ENCODE results near the gene CSAD.

CSAD gene, protein sequence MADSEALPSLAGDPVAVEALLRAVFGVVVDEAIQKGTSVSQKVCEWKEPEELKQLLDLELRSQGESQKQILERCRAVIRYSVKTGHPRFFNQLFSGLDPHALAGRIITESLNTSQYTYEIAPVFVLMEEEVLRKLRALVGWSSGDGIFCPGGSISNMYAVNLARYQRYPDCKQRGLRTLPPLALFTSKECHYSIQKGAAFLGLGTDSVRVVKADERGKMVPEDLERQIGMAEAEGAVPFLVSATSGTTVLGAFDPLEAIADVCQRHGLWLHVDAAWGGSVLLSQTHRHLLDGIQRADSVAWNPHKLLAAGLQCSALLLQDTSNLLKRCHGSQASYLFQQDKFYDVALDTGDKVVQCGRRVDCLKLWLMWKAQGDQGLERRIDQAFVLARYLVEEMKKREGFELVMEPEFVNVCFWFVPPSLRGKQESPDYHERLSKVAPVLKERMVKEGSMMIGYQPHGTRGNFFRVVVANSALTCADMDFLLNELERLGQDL

GRCh38 chr12:53180220-53180930, at the start of gene CSAD, which contains the start of gene ZNF740:
Gene CSAD, minus strand, starts transcription at chr12:53180925. Its CDS starts 7,455 bp downstream, at chr12:53173470.
Gene ZNF740, plus strand, starts transcription at chr12:53180722. Its CDS starts 1,262 bp downstream, at chr12:53181984.
- TF ChIP-seq ZNF70 (CRISPR knock-in tag; IDR thresholded peaks at IDR 0.05), result peak; percentile 39; the same call in 1 of the 2 replicates
- peak; percentile 13; the same call in 1 of the 2 replicates for TF ChIP-seq CSDC2 (CRISPR knock-in tag; IDR thresholded peaks at IDR 0.05)
- peak; percentile 29; the same call in 1 of the 2 replicates for TF ChIP-seq GLIS3 (CRISPR knock-in tag; IDR thresholded peaks at IDR 0.05)
- TF ChIP-seq ZFP30 (CRISPR knock-in tag; IDR thresholded peaks at IDR 0.05), result no peak
- peak; percentile 98 for ATAC-seq

- ATAC-seq, result no peak
- TF ChIP-seq ZFP3 (CRISPR knock-in tag; IDR thresholded peaks at IDR 0.05) (no peak), CSDC2 (CRISPR knock-in tag; IDR thresholded peaks at IDR 0.05) (no peak), RARB (CRISPR knock-in tag; IDR thresholded peaks at IDR 0.05) (no peak), ZNF70 (CRISPR knock-in tag; IDR thresholded peaks at IDR 0.05) (no peak), PPARA (CRISPR knock-in tag; IDR thresholded peaks at IDR 0.05; ENCODE audit: borderline replicate concordance) (no peak), CREB5 (CRISPR knock-in tag; IDR thresholded peaks at IDR 0.05; ENCODE audit: low read depth) (no peak), ISL1 (CRISPR knock-in tag; IDR thresholded peaks at IDR 0.05) (no peak), ZNF8 (CRISPR knock-in tag; IDR thresholded peaks at IDR 0.05) (no peak), ESRRG (CRISPR knock-in tag; IDR thresholded peaks at IDR 0.05) (no peak), GLIS3 (CRISPR knock-in tag; IDR thresholded peaks at IDR 0.05) (no peak), TCF4 (CRISPR knock-in tag; IDR thresholded peaks at IDR 0.05; ENCODE audit: borderline replicate concordance) (no peak), ZNF565 (CRISPR knock-in tag; conservative IDR thresholded peaks at IDR 0.05; ENCODE audit: low read depth) (no peak), TOX (CRISPR knock-in tag; IDR thresholded peaks at IDR 0.05; ENCODE audit: borderline replicate concordance) (no peak), OSR1 (CRISPR knock-in tag; IDR thresholded peaks at IDR 0.05) (no peak), ZFP30 (CRISPR knock-in tag; IDR thresholded peaks at IDR 0.05) (no peak), ZC3H10 (CRISPR knock-in tag; IDR thresholded peaks at IDR 0.05) (no peak), ARNTL (CRISPR knock-in tag; IDR thresholded peaks at IDR 0.05; ENCODE audit: borderline replicate concordance, low read depth) (no peak), CSRNP3 (CRISPR knock-in tag; IDR thresholded peaks at IDR 0.05) (no peak), SNAI2 (CRISPR knock-in tag; IDR thresholded peaks at IDR 0.05) (no peak)
- TF ChIP-seq, protein P1, sequence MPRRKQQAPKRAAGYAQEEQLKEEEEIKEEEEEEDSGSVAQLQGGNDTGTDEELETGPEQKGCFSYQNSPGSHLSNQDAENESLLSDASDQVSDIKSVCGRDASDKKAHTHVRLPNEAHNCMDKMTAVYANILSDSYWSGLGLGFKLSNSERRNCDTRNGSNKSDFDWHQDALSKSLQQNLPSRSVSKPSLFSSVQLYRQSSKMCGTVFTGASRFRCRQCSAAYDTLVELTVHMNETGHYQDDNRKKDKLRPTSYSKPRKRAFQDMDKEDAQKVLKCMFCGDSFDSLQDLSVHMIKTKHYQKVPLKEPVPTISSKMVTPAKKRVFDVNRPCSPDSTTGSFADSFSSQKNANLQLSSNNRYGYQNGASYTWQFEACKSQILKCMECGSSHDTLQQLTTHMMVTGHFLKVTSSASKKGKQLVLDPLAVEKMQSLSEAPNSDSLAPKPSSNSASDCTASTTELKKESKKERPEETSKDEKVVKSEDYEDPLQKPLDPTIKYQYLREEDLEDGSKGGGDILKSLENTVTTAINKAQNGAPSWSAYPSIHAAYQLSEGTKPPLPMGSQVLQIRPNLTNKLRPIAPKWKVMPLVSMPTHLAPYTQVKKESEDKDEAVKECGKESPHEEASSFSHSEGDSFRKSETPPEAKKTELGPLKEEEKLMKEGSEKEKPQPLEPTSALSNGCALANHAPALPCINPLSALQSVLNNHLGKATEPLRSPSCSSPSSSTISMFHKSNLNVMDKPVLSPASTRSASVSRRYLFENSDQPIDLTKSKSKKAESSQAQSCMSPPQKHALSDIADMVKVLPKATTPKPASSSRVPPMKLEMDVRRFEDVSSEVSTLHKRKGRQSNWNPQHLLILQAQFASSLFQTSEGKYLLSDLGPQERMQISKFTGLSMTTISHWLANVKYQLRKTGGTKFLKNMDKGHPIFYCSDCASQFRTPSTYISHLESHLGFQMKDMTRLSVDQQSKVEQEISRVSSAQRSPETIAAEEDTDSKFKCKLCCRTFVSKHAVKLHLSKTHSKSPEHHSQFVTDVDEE (CRISPR knock-in tag; IDR thresholded peaks at IDR 0.05), result no peak
These were observed 49.6 kb upstream of the CSAD start for GRCh38 chr12:53230108-53230845.

DNA sequence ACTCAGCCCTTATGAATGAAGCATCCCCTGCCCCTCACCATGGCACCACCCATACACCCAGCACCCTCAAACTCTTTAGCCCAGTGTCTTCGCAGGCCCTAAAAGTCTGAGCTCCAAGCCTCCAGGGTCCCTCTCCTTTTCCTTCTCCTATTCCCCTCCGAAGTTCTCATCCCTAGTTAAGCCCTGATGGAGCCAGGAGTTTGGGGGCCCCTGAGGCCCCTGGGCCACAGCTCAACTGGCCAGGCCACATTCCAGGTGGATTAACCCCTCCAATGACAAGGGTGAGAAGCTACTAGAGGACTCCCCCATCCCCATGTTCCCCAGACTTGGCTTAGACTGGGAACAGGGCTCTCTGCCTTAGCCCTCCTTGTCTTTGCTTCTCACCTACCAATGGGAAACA, 48.7 kb upstream of the CSAD start:
- no peak for ATAC-seq
- TF ChIP-seq OSR1 (CRISPR knock-in tag; IDR thresholded peaks at IDR 0.05), result no peak
- TF ChIP-seq CREB5 (CRISPR knock-in tag; IDR thresholded peaks at IDR 0.05; ENCODE audit: low read depth), result no peak
- TF ChIP-seq ZFP3 (CRISPR knock-in tag; IDR thresholded peaks at IDR 0.05), result no peak
- TF ChIP-seq TOX (CRISPR knock-in tag; IDR thresholded peaks at IDR 0.05; ENCODE audit: borderline replicate concordance), result no peak
- TF ChIP-seq, protein P2, sequence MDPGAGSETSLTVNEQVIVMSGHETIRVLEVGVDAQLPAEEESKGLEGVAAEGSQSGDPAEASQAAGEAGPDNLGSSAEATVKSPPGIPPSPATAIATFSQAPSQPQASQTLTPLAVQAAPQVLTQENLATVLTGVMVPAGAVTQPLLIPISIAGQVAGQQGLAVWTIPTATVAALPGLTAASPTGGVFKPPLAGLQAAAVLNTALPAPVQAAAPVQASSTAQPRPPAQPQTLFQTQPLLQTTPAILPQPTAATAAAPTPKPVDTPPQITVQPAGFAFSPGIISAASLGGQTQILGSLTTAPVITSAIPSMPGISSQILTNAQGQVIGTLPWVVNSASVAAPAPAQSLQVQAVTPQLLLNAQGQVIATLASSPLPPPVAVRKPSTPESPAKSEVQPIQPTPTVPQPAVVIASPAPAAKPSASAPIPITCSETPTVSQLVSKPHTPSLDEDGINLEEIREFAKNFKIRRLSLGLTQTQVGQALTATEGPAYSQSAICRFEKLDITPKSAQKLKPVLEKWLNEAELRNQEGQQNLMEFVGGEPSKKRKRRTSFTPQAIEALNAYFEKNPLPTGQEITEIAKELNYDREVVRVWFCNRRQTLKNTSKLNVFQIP (CRISPR knock-in tag; IDR thresholded peaks at IDR 0.05; ENCODE audit: borderline replicate concordance, low read depth), result no peak
- TF ChIP-seq CSDC2 (CRISPR knock-in tag; IDR thresholded peaks at IDR 0.05), result no peak
- no peak for TF ChIP-seq GLIS3 (CRISPR knock-in tag; IDR thresholded peaks at IDR 0.05)
- no peak for TF ChIP-seq ZNF8 (CRISPR knock-in tag; IDR thresholded peaks at IDR 0.05)
- TF ChIP-seq ZC3H10 (CRISPR knock-in tag; IDR thresholded peaks at IDR 0.05), result no peak
- no peak for TF ChIP-seq PPARA (CRISPR knock-in tag; IDR thresholded peaks at IDR 0.05; ENCODE audit: borderline replicate concordance)

Data from SK-N-SH treated with all-trans-retinoic acid at 6 μM for 48 hours (cell line).